GM12891 (cell line): ENCODE measurements around the gene SLC5A5.

Experiments used
- POLR2A ChIP-seq: IDR thresholded peaks from 2 replicates; pipeline ENCODE4 v1.6.1; 2011; ENCODE audit warnings: low read depth, low read length, control low read depth
- POLR2AphosphoS5 ChIP-seq: IDR thresholded peaks from 2 replicates; pipeline ENCODE4 v1.6.1; 2011; ENCODE audit warnings: low read depth, low read length, control low read depth

- TF ChIP-seq POLR2A (no peak), POLR2AphosphoS5 (no peak)
These were observed 66.5 kb downstream of the SLC5A5 start for GRCh38 chr19:17938092-17938845.
